HFFc6 (cell line): ENCODE measurements around the gene NRM. TPM values are rescaled to one million over a fixed set of nuclear protein-coding genes. Genes with fewer than 3 reads are reported as not detected.
A peak's percentile ranks its signal among the peaks of the same experiment; 100 is the strongest.
"Not testable (repeated sequence)": the region's sequence is repeated elsewhere in the genome, so short reads cannot be mapped to it uniquely, and the experiment has no call there.

Experiments used
- DNase-seq: peaks from one replicate; pipeline ENCODE4 v3.0.0-alpha.2; 2018
- H3K27ac Mint-ChIP-seq: 2 replicates; pipeline ENCODE4 v1.8.0; 2020; ENCODE audit warnings: mild to moderate bottlenecking, mixed read lengths
- H3K27me3 Mint-ChIP-seq: 2 replicates; pipeline ENCODE4 v1.8.0; 2021; ENCODE audit warnings: mild to moderate bottlenecking, moderate library complexity, mixed read lengths; ENCODE audit not compliant: insufficient read depth
- H3K36me3 Mint-ChIP-seq: 2 replicates; pipeline ENCODE4 v1.8.0; 2021; ENCODE audit warnings: low read depth, mixed read lengths
- H3K4me1 Mint-ChIP-seq: 2 replicates; pipeline ENCODE4 v1.8.0; 2020; ENCODE audit warnings: low read depth, mixed read lengths
- H3K4me3 Mint-ChIP-seq: 2 replicates; pipeline ENCODE4 v1.8.0; 2020; ENCODE audit warnings: mild to moderate bottlenecking, moderate library complexity, mixed read lengths
- H3K9me3 Mint-ChIP-seq: 2 replicates; pipeline ENCODE4 v1.8.0; 2020; ENCODE audit warnings: mild to moderate bottlenecking, mixed read lengths
- CTCF ChIP-seq: fragments of 200-600 bp; sonication (generic); IDR thresholded peaks from 2 replicates; pipeline ENCODE4 v1.5.0; 2021; ENCODE audit warnings: antibody characterized with exemption, mild to moderate bottlenecking
- total RNA-seq, 6 experiments: library from RNA; stranded (reverse); fragmentation: NEBNext Ultra II Directional; extraction: Animal tissue kit (Norgen Biotek cat#: 25700); gene quantifications; 2 replicates in 1 of 6; 3 replicates in 5 of 6; pipeline ENCODE4 v1.2.3, GENCODE V29; 2021

The NRM gene
- total RNA-seq, 6 experiments from 2014 or later, result 16.3 to 35.1 (median 31.1) TPM

- peak overlapping the region; percentile 92 for H3K4me3 Mint-ChIP-seq
Observed at GRCh38 chr6:30678964-30679726, 11.6 kb downstream of the NRM start.

GRCh38 chr6:30676660-30677285 lies 14.0 kb downstream of the NRM start:
- Mint-ChIP-seq H3K9me3 (no peaks in the 10 kb centered on the region), H3K36me3 (peaks cover 44% of the 10 kb centered on the region), H3K27me3 (peaks cover 4% of the 10 kb centered on the region), H3K4me1 (peaks cover 53% of the 10 kb centered on the region), H3K4me3 (no peak overlapping the region), H3K27ac (peak overlapping the region; percentile 62)
- TF ChIP-seq CTCF, result no peak
- DNase-seq, result no peak

More at GRCh38 chr6:30678964-30679726, 11.6 kb downstream of the NRM start:
- DNase-seq, result peak; percentile 48
- Mint-ChIP-seq H3K4me1 (peaks cover 55% of the 10 kb centered on the region), H3K36me3 (peaks cover 64% of the 10 kb centered on the region), H3K27ac (peak overlapping the region; percentile 65), H3K27me3 (peaks cover 4% of the 10 kb centered on the region), H3K9me3 (no peaks in the 10 kb centered on the region)
- TF ChIP-seq CTCF, result peak; percentile 95

- H3K4me1 Mint-ChIP-seq, result peaks cover 35% of the 10 kb centered on the region
- no peaks in the 10 kb centered on the region for H3K9me3 Mint-ChIP-seq
- H3K27ac Mint-ChIP-seq, result peak within 1 kb of the TSS; percentile 74
- H3K4me3 Mint-ChIP-seq, result peak within 1 kb of the TSS; percentile 95
- H3K36me3 Mint-ChIP-seq, result peaks cover 35% of the 10 kb centered on the region
- H3K27me3 Mint-ChIP-seq, result peaks cover 4% of the 10 kb centered on the region
- peak; percentile 92 for TF ChIP-seq CTCF
- peak; percentile 98 for DNase-seq
Observed at GRCh38 chr6:30672445-30673253, 18.1 kb downstream of the NRM start, which contains the start of gene DHX16. TSS of gene DHX16 (minus strand) at chr6:30673006. CDS start at chr6:30672841, 165 bp downstream.

- Mint-ChIP-seq H3K9me3 (no peaks in the 10 kb centered on the region), H3K4me3 (peak overlapping the region; percentile 95), H3K27ac (peak overlapping the region; percentile 55), H3K4me1 (peaks cover 26% of the 10 kb centered on the region), H3K36me3 (peaks cover 25% of the 10 kb centered on the region), H3K27me3 (peaks cover 2% of the 10 kb centered on the region)
- no peak for DNase-seq
- peak; percentile 43; the same call in 1 of the 2 replicates for TF ChIP-seq CTCF
Observed at GRCh38 chr6:30670760-30671527, 19.8 kb downstream of the NRM start.

- H3K4me1 Mint-ChIP-seq, result not testable (repeated sequence)
Observed at GRCh38 chr6:30666300-30666699, 24.5 kb downstream of the NRM start.

More at GRCh38 chr6:30666300-30666699, 24.5 kb downstream of the NRM start:
- DNase-seq, H3K27ac Mint-ChIP-seq, H3K4me3 Mint-ChIP-seq, H3K27me3 Mint-ChIP-seq, H3K9me3 Mint-ChIP-seq: not testable (repeated sequence)
- H3K36me3 Mint-ChIP-seq, result peaks cover 40% of the 10 kb centered on the region
